Measurements from ENCODE around the gene MYO15A. TPM values are rescaled to one million over a fixed set of nuclear protein-coding genes. Genes with fewer than 3 reads are reported as not detected.
A peak's percentile ranks its signal among the peaks of the same experiment; 100 is the strongest.

Gene MYO15A
- total RNA-seq, 2 donors from 2014 or later: 2.3 to 6.1 TPM

GRCh38 chr17:18217412-18218015, 109.0 kb downstream of the MYO15A start:
- Histone ChIP-seq H3K4me3 (no peak overlapping the region), H3K27me3 (replicated peaks; ENCODE audit: insufficient read depth) (no peaks in the 10 kb centered on the region), H3K27ac (no peak overlapping the region), H3K4me1 (ENCODE audit: control insufficient read depth in 1 of 2, low read depth in 2 of 2) (peaks cover 0 to 16% of the 10 kb centered on the region in 2 donors), H3K36me3 (no peaks in the 10 kb centered on the region), H3K9me3 (no peaks in the 10 kb centered on the region)
- no peak for ATAC-seq (ENCODE audit: insufficient number of reproducible peaks, low FRiP score, low read depth)
- no peak for DNase-seq (ENCODE audit: low spot score)
- TF ChIP-seq CTCF (IDR thresholded peaks at IDR 0.05): peak; percentile 88

GRCh38 chr17:18218756-18219415, 110.3 kb downstream of the MYO15A start:
- Histone ChIP-seq H3K4me1 (ENCODE audit: control insufficient read depth in 1 of 2, low read depth in 2 of 2) (peaks cover 0 to 16% of the 10 kb centered on the region in 2 donors), H3K36me3 (no peaks in the 10 kb centered on the region), H3K27ac (no peak overlapping the region), H3K9me3 (no peaks in the 10 kb centered on the region), H3K4me3 (no peak overlapping the region), H3K27me3 (replicated peaks; ENCODE audit: insufficient read depth) (no peaks in the 10 kb centered on the region)
- no peak for DNase-seq (ENCODE audit: low spot score)
- no peak for ATAC-seq (ENCODE audit: insufficient number of reproducible peaks, low FRiP score, low read depth)
- TF ChIP-seq CTCF (IDR thresholded peaks at IDR 0.05): no peak

- Histone ChIP-seq H3K4me1 (ENCODE audit: control insufficient read depth in 1 of 2, low read depth in 2 of 2) (peaks cover 9 to 24% of the 10 kb centered on the region in 2 donors), H3K36me3 (no peaks in the 10 kb centered on the region), H3K27ac (no peak overlapping the region), H3K9me3 (no peaks in the 10 kb centered on the region), H3K4me3 (no peak overlapping the region), H3K27me3 (replicated peaks; ENCODE audit: insufficient read depth) (no peaks in the 10 kb centered on the region)
- DNase-seq (ENCODE audit: low spot score): no peak
- ATAC-seq (ENCODE audit: insufficient number of reproducible peaks, low FRiP score, low read depth): no peak
- no peak for TF ChIP-seq CTCF (IDR thresholded peaks at IDR 0.05)
Observed at GRCh38 chr17:18224053-18224386, 115.5 kb downstream of the MYO15A start.

GRCh38 chr17:18224387-18225120, 116.0 kb downstream of the MYO15A start:
- Histone ChIP-seq H3K27me3 (replicated peaks; ENCODE audit: insufficient read depth) (no peaks in the 10 kb centered on the region), H3K9me3 (no peaks in the 10 kb centered on the region), H3K4me1 (ENCODE audit: control insufficient read depth in 1 of 2, low read depth in 2 of 2) (peaks cover 9 to 20% of the 10 kb centered on the region in 2 donors), H3K27ac (no peak overlapping the region), H3K36me3 (no peaks in the 10 kb centered on the region), H3K4me3 (peak overlapping the region; percentile 67)
- ATAC-seq (ENCODE audit: insufficient number of reproducible peaks, low FRiP score, low read depth) (no peak), DNase-seq (ENCODE audit: low spot score) (no peak)
- no peak for TF ChIP-seq CTCF (IDR thresholded peaks at IDR 0.05)

- ATAC-seq (ENCODE audit: insufficient number of reproducible peaks, low FRiP score, low read depth) (peak; percentile 65), DNase-seq (ENCODE audit: low spot score) (peak; percentile 85)
- peaks cover 9 to 20% of the 10 kb centered on the region in 2 donors for H3K4me1 ChIP-seq (ENCODE audit: control insufficient read depth in 1 of 2, low read depth in 2 of 2)
- peak within 1 kb of the TSS; percentile 81 for H3K4me3 ChIP-seq
- TF ChIP-seq CTCF (IDR thresholded peaks at IDR 0.05): no peak
- H3K27ac ChIP-seq: no peak within 1 kb of the TSS
- no peaks in the 10 kb centered on the region for H3K27me3 ChIP-seq (replicated peaks; ENCODE audit: insufficient read depth)
- H3K36me3 ChIP-seq: no peaks in the 10 kb centered on the region
- no peaks in the 10 kb centered on the region for H3K9me3 ChIP-seq
Observed at GRCh38 chr17:18225121-18225641, 116.6 kb downstream of the MYO15A start, which contains the start of gene LLGL1. TSS of gene LLGL1 (plus strand) at chr17:18225635. CDS start at chr17:18225683, 48 bp downstream.
